Measurements from ENCODE around the gene MAGI3.

DNA sequence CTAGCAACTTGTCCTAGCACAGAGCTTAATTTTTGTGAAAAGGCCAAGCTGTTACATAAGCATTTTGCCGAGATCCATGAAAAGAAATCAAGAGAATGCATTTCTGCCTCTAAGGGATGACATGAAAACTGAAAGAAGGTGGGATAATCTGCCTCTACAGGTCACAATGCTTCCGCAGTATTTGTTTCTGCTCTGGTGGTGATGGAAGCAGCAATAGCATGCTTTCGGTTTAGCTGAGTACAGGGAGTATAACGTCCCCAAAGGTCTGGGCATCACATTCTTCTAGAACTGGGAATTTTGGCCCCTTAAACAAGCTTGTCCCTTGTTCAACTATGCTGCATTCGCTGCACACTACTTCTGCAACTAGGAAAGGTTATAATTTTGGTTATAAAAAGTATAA lies 14.4 kb upstream of the MAGI3 start:
- TF ChIP-seq, protein P1, sequence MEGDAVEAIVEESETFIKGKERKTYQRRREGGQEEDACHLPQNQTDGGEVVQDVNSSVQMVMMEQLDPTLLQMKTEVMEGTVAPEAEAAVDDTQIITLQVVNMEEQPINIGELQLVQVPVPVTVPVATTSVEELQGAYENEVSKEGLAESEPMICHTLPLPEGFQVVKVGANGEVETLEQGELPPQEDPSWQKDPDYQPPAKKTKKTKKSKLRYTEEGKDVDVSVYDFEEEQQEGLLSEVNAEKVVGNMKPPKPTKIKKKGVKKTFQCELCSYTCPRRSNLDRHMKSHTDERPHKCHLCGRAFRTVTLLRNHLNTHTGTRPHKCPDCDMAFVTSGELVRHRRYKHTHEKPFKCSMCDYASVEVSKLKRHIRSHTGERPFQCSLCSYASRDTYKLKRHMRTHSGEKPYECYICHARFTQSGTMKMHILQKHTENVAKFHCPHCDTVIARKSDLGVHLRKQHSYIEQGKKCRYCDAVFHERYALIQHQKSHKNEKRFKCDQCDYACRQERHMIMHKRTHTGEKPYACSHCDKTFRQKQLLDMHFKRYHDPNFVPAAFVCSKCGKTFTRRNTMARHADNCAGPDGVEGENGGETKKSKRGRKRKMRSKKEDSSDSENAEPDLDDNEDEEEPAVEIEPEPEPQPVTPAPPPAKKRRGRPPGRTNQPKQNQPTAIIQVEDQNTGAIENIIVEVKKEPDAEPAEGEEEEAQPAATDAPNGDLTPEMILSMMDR (tag by site-specific recombination; IDR thresholded peaks at IDR 0.05): no peak
- TF ChIP-seq ZNF626 (tag by site-specific recombination; IDR thresholded peaks at IDR 0.05): no peak
- TF ChIP-seq ZNF174 (tag by site-specific recombination; IDR thresholded peaks at IDR 0.05): no peak
- no peak for TF ChIP-seq ZNF274 (IDR thresholded peaks at IDR 0.05; ENCODE audit: low read length)
- no peak for TF ChIP-seq ZNF274 (tag by site-specific recombination; IDR thresholded peaks at IDR 0.05; ENCODE audit: borderline replicate concordance)
- no peak for TF ChIP-seq ZNF169 (tag by site-specific recombination; IDR thresholded peaks at IDR 0.05)
- TF ChIP-seq BCL11B (tag by site-specific recombination; IDR thresholded peaks at IDR 0.05; ENCODE audit: low read depth): no peak
- TF ChIP-seq, protein P2, sequence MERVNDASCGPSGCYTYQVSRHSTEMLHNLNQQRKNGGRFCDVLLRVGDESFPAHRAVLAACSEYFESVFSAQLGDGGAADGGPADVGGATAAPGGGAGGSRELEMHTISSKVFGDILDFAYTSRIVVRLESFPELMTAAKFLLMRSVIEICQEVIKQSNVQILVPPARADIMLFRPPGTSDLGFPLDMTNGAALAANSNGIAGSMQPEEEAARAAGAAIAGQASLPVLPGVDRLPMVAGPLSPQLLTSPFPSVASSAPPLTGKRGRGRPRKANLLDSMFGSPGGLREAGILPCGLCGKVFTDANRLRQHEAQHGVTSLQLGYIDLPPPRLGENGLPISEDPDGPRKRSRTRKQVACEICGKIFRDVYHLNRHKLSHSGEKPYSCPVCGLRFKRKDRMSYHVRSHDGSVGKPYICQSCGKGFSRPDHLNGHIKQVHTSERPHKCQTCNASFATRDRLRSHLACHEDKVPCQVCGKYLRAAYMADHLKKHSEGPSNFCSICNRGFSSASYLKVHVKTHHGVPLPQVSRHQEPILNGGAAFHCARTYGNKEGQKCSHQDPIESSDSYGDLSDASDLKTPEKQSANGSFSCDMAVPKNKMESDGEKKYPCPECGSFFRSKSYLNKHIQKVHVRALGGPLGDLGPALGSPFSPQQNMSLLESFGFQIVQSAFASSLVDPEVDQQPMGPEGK (tag by site-specific recombination; IDR thresholded peaks at IDR 0.05): no peak
